Inferior parietal cortex (tissue), 1 donor: ENCODE results near the gene LMNA.
"Not testable (repeated sequence)": the region's sequence is repeated elsewhere in the genome, so short reads cannot be mapped to it uniquely, and the experiment has no call there.

Experiments used
- DNase-seq: peaks from one replicate; pipeline ENCODE4 v3.0.0-alpha.2; 2016; ENCODE audit errors: extremely low spot score

LMNA gene

GRCh38 chr1:156122086-156122485 lies 7.6 kb downstream of the LMNA start:
- DNase-seq = no peak

- DNase-seq = no peak
Observed at GRCh38 chr1:156122519-156123355, 8.2 kb downstream of the LMNA start.

GRCh38 chr1:156123356-156124196 lies 9.1 kb downstream of the LMNA start:
- DNase-seq = peak; percentile 93

GRCh38 chr1:156124557-156125483 lies 10.3 kb downstream of the LMNA start:
- DNase-seq = no peak

- not testable (repeated sequence) for DNase-seq
Observed at GRCh38 chr1:156125544-156125943, 11.0 kb downstream of the LMNA start.

- no peak for DNase-seq
Observed at GRCh38 chr1:156126043-156126629, 11.6 kb downstream of the LMNA start.

GRCh38 chr1:156126630-156127534 lies 12.4 kb downstream of the LMNA start:
- no peak for DNase-seq

GRCh38 chr1:156128308-156128653 lies 13.8 kb downstream of the LMNA start:
- no peak for DNase-seq

- no peak for DNase-seq
Observed at GRCh38 chr1:156128654-156129597, 14.4 kb downstream of the LMNA start.

GRCh38 chr1:156129687-156130577 lies 15.4 kb downstream of the LMNA start:
- DNase-seq = peak; percentile 87

- no peak for DNase-seq
Observed at GRCh38 chr1:156130578-156130942, 16.0 kb downstream of the LMNA start.

- no peak for DNase-seq
Observed at GRCh38 chr1:156134716-156135435, 20.4 kb downstream of the LMNA start.

GRCh38 chr1:156135930-156136871 lies 21.7 kb downstream of the LMNA start:
- DNase-seq = no peak

- DNase-seq = no peak
Observed at GRCh38 chr1:156136970-156137483, 22.5 kb downstream of the LMNA start.

GRCh38 chr1:156138458-156138867 lies 24.0 kb downstream of the LMNA start:
- no peak for DNase-seq
